Right lobe of liver (tissue), 4 donors: ENCODE results near the gene PSMA4.

Experiments
- CTCF ChIP-seq, 4 donors: fragments of 200-600 bp in 3 of 4; fragments of 450-650 bp in 1 of 4; IDR thresholded peaks; one replicate each; pipeline versions ENCODE4 v1.5.1 to v1.8.0; 2016 to 2022; ENCODE audit warnings: antibody characterized with exemption in 4 of 4, mild to moderate bottlenecking in 2 of 4
- POLR2A ChIP-seq: fragments of 450-650 bp; IDR thresholded peaks from one replicate; pipeline ENCODE4 v1.6.1; 2017; ENCODE audit warnings: antibody characterized with exemption, mild to moderate bottlenecking
- donor health status: DM: no; HTN: no; CAD: no.
- donor health status: DM: no; HTN: no; CAD: no.
- donor health status: DM: no; HTN: yes; CAD: no.

- TF ChIP-seq CTCF (IDR thresholded peaks at IDR 0.05) (no peak), POLR2A (no peak)
These were observed 30.5 kb downstream of the PSMA4 start for GRCh38 chr15:78570710-78571109.
